ENCODE data around the gene RDH8.

- TF ChIP-seq CTCF (IDR thresholded peaks at IDR 0.05) (no peak), POLR2A (IDR thresholded peaks at IDR 0.05) (no peak)
Measured at GRCh38 chr19:10019246-10019645, 6.0 kb downstream of the RDH8 start.
